Measurements from ENCODE around the gene POU6F1. TPM values are rescaled to one million over a fixed set of nuclear protein-coding genes. Genes with fewer than 3 reads are reported as not detected.

The POU6F1 gene
- total and polyA plus RNA-seq, 2 of the 8 experiments (the other 6 are each of a cell fraction or from before 2014, with no cell fraction given) = 5.6 to 8.7 TPM

DNA sequence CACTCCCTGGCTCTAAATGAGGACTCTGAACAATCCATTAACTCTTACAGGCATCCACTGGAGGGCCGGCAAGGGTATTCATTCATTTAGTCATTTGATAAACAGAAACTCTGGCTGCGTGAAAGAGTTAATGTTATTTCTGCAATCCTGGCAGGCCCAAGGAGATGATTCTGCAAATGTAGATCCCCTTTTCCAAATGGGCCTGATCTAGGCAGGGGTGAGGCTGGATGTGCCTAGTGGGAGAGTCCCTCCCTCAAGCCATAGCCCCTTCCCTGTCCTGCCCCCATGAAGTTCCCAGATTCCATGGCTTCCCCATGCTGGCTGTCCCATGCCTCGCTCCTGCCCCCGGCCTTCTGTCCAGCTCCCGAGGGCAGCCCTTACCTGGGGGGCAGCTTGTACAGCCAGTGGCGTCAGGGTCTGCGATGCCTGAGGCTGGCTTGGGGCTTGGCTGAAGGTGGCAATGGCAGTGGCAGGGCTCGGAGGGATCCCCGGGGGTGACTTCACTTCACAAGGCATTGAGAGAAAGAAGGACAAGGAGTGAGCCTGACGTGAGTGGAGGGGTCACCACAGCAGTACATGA is 18.4 kb downstream of the POU6F1 start:
- H4K8ac ChIP-seq (ENCODE audit: extremely low read depth, insufficient read depth, low read length) = no peak overlapping the region
- H4K5ac ChIP-seq (ENCODE audit: insufficient read length, low read depth, low read length) = no peak overlapping the region
- ChIA-PET CTCF (ENCODE audit: partially characterized antibody) (interaction anchor here (0.9 to 2.3 kb wide), 4 partner anchors 10 to 18 kb away, joined by 3 to 8 read pairs (median 4); partner anchors contain the start of gene POU6F1), POLR2A (ENCODE audit: partially characterized antibody) (interaction anchor here (0.7 to 1.5 kb wide), 7 partner anchors 10 to 117 kb away, joined by 3 to 8 read pairs (median 3); partner anchors contain the start of gene POU6F1)
- no peak overlapping the region for H2BK12ac ChIP-seq (ENCODE audit: low read depth, low read length)
- H2BK5ac ChIP-seq (ENCODE audit: low read depth, low read length) = no peak overlapping the region
- H2AFZ ChIP-seq (ENCODE audit: low read length) = no peak overlapping the region
- no peak overlapping the region for H4K91ac ChIP-seq (replicated peaks; ENCODE audit: insufficient read length, low read length)
- no peak overlapping the region for H3K23ac ChIP-seq (ENCODE audit: insufficient read length)
- H2BK120ac ChIP-seq (replicated peaks; ENCODE audit: low read depth, low read length) = no peak overlapping the region
- no peak overlapping the region for H3K4me3 ChIP-seq (ENCODE audit: extremely low read depth in 1 of 4, insufficient read depth in 2 of 4, low read depth in 3 of 4, low read length in 4 of 4)
- no peak overlapping the region for H3K56ac ChIP-seq (replicated peaks; ENCODE audit: insufficient read length, low read depth, low read length)
- H3K27ac ChIP-seq (ENCODE audit: low read depth, low read length) = no peak overlapping the region
- no peaks in the 10 kb centered on the region for H3K23me2 ChIP-seq (ENCODE audit: low read depth, low read length)
- no peaks in the 10 kb centered on the region for H3K36me3 ChIP-seq (ENCODE audit: control insufficient read depth in 2 of 4, insufficient read depth in 4 of 4, low read length in 3 of 4)
- no peak overlapping the region for H2BK20ac ChIP-seq (ENCODE audit: low read length)
- no peaks in the 10 kb centered on the region for H3K79me1 ChIP-seq (ENCODE audit: low read depth, low read length)
- 86% methylated on average over 10 of the region's 10 CpGs; no CpG with 5 or more reads in 1 of the 2 experiments for WGBS, 2 experiments (ENCODE audit: extremely low coverage in 1 of 2, insufficient coverage in 1 of 2, insufficient read length in 1 of 2, insufficient replicate concordance in 2 of 2, low coverage in 1 of 2, low lambda C conversion rate in 2 of 2, missing lambda C conversion rate in 1 of 2)
- no peak for DNase-seq (ENCODE audit: low read depth in 1 of 2, low spot score in 2 of 2)
- no peaks in the 10 kb centered on the region for H3K4me1 ChIP-seq (replicated peaks in 1 of 4; ENCODE audit: control insufficient read depth in 3 of 4, insufficient read depth in 4 of 4, low read length in 3 of 4)
- H3K18ac ChIP-seq (ENCODE audit: extremely low read depth, low read length) = no peak overlapping the region
- H3K27me3 ChIP-seq (replicated peaks in 1 of 4; ENCODE audit: control insufficient read depth in 3 of 4, extremely low read depth in 1 of 4, insufficient read depth in 3 of 4, low read length in 3 of 4) = no peaks in the 10 kb centered on the region; a peak in 1 of 7 replicates
- H3K4me2 ChIP-seq (ENCODE audit: insufficient read depth in 1 of 2, low read depth in 2 of 2, low read length in 2 of 2) = no peak overlapping the region
- H3K79me2 ChIP-seq (ENCODE audit: control insufficient read depth in 1 of 2, insufficient read depth in 2 of 2, low read length in 2 of 2) = no peaks in the 10 kb centered on the region
- H3K9ac ChIP-seq (replicated peaks in 1 of 4; ENCODE audit: extremely low read depth in 1 of 4, low read depth in 3 of 4, low read length in 3 of 4) = no peak overlapping the region
- no peak overlapping the region for H3K14ac ChIP-seq (ENCODE audit: insufficient read length)
- H3K4ac ChIP-seq (replicated peaks; ENCODE audit: insufficient read length, low read depth, low read length) = no peak overlapping the region
- no peak overlapping the region for H2BK15ac ChIP-seq (ENCODE audit: low read length)
- H2AK5ac ChIP-seq (ENCODE audit: low read depth, low read length) = no peak overlapping the region
- H3K9me3 ChIP-seq (ENCODE audit: insufficient read depth in 2 of 2, low read depth in 1 of 2, low read length in 1 of 2) = no peaks in the 10 kb centered on the region
- H4K20me1 ChIP-seq (replicated peaks in 1 of 2; ENCODE audit: control insufficient read depth in 1 of 2, insufficient read depth in 2 of 2, low read length in 2 of 2) = no peaks in the 10 kb centered on the region
- no peak for FAIRE-seq
- TF ChIP-seq SP2 (IDR thresholded peaks at IDR 0.05; ENCODE audit: low read length) (no peak), RXRA (IDR thresholded peaks at IDR 0.05; ENCODE audit: insufficient read depth, low read depth, low read length) (no peak)

Data from H1 (cell line).